Measurements from ENCODE around the gene XXYLT1. TPM values are rescaled to one million over a fixed set of nuclear protein-coding genes. Genes with fewer than 3 reads are reported as not detected.

The XXYLT1 gene
- total and polyA plus RNA-seq, 2 of the 4 experiments (the other 2 are of a cell fraction): 14.7 to 18.1 TPM

DNA sequence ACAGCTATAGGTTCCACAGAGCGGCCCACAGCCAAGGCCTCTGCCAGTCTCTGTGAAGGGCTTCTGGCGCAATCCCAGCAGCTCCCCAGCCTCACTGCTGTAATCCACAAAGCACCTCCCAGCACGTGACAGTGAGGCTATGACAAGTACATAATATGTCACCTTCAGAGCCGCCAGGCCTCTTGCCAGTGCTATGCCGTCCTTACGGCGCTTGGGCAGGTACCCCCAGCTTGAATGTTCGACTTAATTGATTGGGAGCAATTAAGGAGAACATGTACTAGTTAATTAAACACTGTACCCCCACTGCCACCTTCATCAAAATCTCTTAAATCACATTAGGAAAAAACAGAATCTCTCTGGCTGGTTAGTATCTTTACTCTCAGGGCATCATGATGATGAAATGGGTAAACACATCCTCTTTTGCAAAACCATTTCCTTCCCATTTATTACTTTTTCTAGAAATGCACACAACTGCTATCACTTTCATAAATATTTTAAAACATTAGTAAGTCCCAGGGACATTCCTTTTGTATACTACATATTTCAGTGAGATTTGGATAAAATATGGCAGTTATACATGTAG lies 169.9 kb downstream of the XXYLT1 start:
- Histone ChIP-seq H4K91ac (ENCODE audit: insufficient read depth, low read depth, low read length) (peak overlapping the region; percentile 89), H3K9ac (ENCODE audit: low read depth, low read length) (peak overlapping the region; percentile 55), H4K20me1 (ENCODE audit: insufficient read depth, low read length) (no peaks in the 10 kb centered on the region), H3K36me3 (ENCODE audit: control insufficient read depth, insufficient read depth, low read length) (no peaks in the 10 kb centered on the region), H3K4me3 (ENCODE audit: insufficient read depth, low read depth, low read length) (no peak overlapping the region), H2AFZ (replicated peaks; ENCODE audit: low read length, poor library complexity) (peak overlapping the region; percentile 18), H3K4me1 (ENCODE audit: control insufficient read depth, insufficient read depth, low read length) (peaks cover 18% of the 10 kb centered on the region), H2AK5ac (ENCODE audit: low read depth, low read length) (peak overlapping the region; percentile 96), H3K18ac (ENCODE audit: low read depth, low read length) (peak overlapping the region; percentile 72), H2BK120ac (ENCODE audit: low read depth, low read length) (peak overlapping the region; percentile 91), H3K9me1 (ENCODE audit: insufficient read depth, low read length) (peaks cover 27% of the 10 kb centered on the region), H3K27me3 (ENCODE audit: control insufficient read depth, insufficient read depth, low read length) (no peaks in the 10 kb centered on the region), H3K79me1 (ENCODE audit: low read depth in 1 of 2, low read length in 2 of 2) (peaks cover 15 to 36% of the 10 kb centered on the region in 2 experiments; a peak in 3 of 4 replicates), H4K8ac (ENCODE audit: low read depth in 2 of 2, low read length in 2 of 2) (peak overlapping the region; percentile 80 to 95), H3K4ac (ENCODE audit: low read depth, low read length) (peak overlapping the region; percentile 58), H2BK5ac (ENCODE audit: low read depth, low read length, poor library complexity, severe bottlenecking) (peak overlapping the region; percentile 75), H3K14ac (replicated peaks; ENCODE audit: low read depth, low read length) (peak overlapping the region; percentile 11), H3K9me3 (ENCODE audit: control insufficient read depth, insufficient read depth, low read length) (no peaks in the 10 kb centered on the region), H4K5ac (ENCODE audit: low read depth, low read length) (peak overlapping the region; percentile 75), H3K56ac (ENCODE audit: extremely low read depth, insufficient read depth, low read length) (0 out of 2 replicates have a peak overlapping the region, but pooled peaks have one; percentile 9), H3K23ac (ENCODE audit: low read depth, low read length) (peak overlapping the region; percentile 14; the same call in 1 of the 2 replicates), H2BK15ac (ENCODE audit: low read depth, low read length) (peak overlapping the region; percentile 85; the same call in 2 of the 3 replicates), H3K27ac (ENCODE audit: insufficient read depth, low read length) (peak overlapping the region; percentile 89), H2BK20ac (ENCODE audit: low read depth, low read length) (peak overlapping the region; percentile 85), H3K4me2 (ENCODE audit: low read depth, low read length) (peak overlapping the region; percentile 34; the same call in 1 of the 2 replicates), H2AK9ac (replicated peaks; ENCODE audit: low read depth, low read length, poor library complexity) (peak overlapping the region; percentile 7)
- in situ Hi-C loops (cut with MboI; ENCODE audit: low sequenced_read_pairs) (no loop called here), dilution Hi-C loops (cut with HindIII; ENCODE audit: low sequenced_read_pairs, unreplicated experiment) (no loop called here), intact Hi-C loops (cut with micrococcal nuclease) (no loop called here)
- CTCF ChIA-PET: interaction anchor here (1.1 kb wide), 1 partner anchor 419 kb away, joined by 4 read pairs; no protein-coding TSS in a partner anchor
- 83% methylated on average over 2 of the region's 8 CpGs; no CpG with 5 or more reads in 1 of the 2 experiments for WGBS, 2 experiments (ENCODE audit: extremely low coverage in 2 of 2, insufficient read length in 1 of 2)
- ATAC-seq (ENCODE audit: low read depth) (peak; percentile 50), DNase-seq (peak; percentile 55)
- POLR2A ChIA-PET (ENCODE audit: unreplicated experiment): no interaction called here
- BruUV-seq (replicated peaks): no TSS peak
- TF ChIP-seq NFE2L2 (IDR thresholded peaks at IDR 0.05; ENCODE audit: low read depth, low read length): no peak
- TF ChIP-seq RFX5 (IDR thresholded peaks at IDR 0.05; ENCODE audit: low read depth, low read length): no peak
- peak; percentile 58; the same call in 1 of the 2 replicates for TF ChIP-seq BHLHE40 (IDR thresholded peaks at IDR 0.05; ENCODE audit: low read depth, low read length)
- TF ChIP-seq CHD1 (IDR thresholded peaks at IDR 0.05; ENCODE audit: low read depth, low read length): no peak
- no peak for TF ChIP-seq MXI1 (IDR thresholded peaks at IDR 0.05; ENCODE audit: borderline replicate concordance, low read depth, low read length)
- no peak for TF ChIP-seq POLR2A (IDR thresholded peaks at IDR 0.05; ENCODE audit: low read depth, low read length)
- no peak for TF ChIP-seq RCOR1 (IDR thresholded peaks at IDR 0.05; ENCODE audit: insufficient replicate concordance, low read length)
- no peak for TF ChIP-seq FOS (IDR thresholded peaks at IDR 0.05; ENCODE audit: low read depth, low read length)
- no peak for TF ChIP-seq MAFK (IDR thresholded peaks at IDR 0.05; ENCODE audit: low read depth, low read length)
- TF ChIP-seq MAZ (IDR thresholded peaks at IDR 0.05; ENCODE audit: borderline replicate concordance, low read depth, low read length): no peak
- TF ChIP-seq, protein P1, sequence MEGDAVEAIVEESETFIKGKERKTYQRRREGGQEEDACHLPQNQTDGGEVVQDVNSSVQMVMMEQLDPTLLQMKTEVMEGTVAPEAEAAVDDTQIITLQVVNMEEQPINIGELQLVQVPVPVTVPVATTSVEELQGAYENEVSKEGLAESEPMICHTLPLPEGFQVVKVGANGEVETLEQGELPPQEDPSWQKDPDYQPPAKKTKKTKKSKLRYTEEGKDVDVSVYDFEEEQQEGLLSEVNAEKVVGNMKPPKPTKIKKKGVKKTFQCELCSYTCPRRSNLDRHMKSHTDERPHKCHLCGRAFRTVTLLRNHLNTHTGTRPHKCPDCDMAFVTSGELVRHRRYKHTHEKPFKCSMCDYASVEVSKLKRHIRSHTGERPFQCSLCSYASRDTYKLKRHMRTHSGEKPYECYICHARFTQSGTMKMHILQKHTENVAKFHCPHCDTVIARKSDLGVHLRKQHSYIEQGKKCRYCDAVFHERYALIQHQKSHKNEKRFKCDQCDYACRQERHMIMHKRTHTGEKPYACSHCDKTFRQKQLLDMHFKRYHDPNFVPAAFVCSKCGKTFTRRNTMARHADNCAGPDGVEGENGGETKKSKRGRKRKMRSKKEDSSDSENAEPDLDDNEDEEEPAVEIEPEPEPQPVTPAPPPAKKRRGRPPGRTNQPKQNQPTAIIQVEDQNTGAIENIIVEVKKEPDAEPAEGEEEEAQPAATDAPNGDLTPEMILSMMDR (conservative IDR thresholded peaks at IDR 0.05; ENCODE audit: low read depth, low read length): no peak
- peak; percentile 66 for TF ChIP-seq CEBPB (IDR thresholded peaks at IDR 0.05; ENCODE audit: low read depth, low read length)
- no peak for TF ChIP-seq RAD21 (IDR thresholded peaks at IDR 0.05; ENCODE audit: low read length)
- no peak for TF ChIP-seq SMC3 (IDR thresholded peaks at IDR 0.05; ENCODE audit: low read depth, low read length)
- TF ChIP-seq, protein P2, sequence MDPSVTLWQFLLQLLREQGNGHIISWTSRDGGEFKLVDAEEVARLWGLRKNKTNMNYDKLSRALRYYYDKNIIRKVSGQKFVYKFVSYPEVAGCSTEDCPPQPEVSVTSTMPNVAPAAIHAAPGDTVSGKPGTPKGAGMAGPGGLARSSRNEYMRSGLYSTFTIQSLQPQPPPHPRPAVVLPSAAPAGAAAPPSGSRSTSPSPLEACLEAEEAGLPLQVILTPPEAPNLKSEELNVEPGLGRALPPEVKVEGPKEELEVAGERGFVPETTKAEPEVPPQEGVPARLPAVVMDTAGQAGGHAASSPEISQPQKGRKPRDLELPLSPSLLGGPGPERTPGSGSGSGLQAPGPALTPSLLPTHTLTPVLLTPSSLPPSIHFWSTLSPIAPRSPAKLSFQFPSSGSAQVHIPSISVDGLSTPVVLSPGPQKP (IDR thresholded peaks at IDR 0.05; ENCODE audit: borderline replicate concordance, low read depth, low read length): no peak

Data from IMR-90 (cell line).